GM19035 (cell line): ENCODE data around the gene PHF10.
"Not testable (repeated sequence)": the region's sequence is repeated elsewhere in the genome, so short reads cannot be mapped to it uniquely, and the experiment has no call there.

Source experiments
- ATAC-seq: cut with Tn5 transposase; IDR thresholded peaks from one replicate; pipeline ENCODE4 v1.9.1; 2021; ENCODE audit not compliant: unreplicated experiment

Gene PHF10

GRCh38 chr6:169723200-169723909 lies 945 bp downstream of the PHF10 start:
- ATAC-seq, result peak; percentile 39

- peak; percentile 20 for ATAC-seq
Observed at GRCh38 chr6:169722362-169723199, 1.7 kb downstream of the PHF10 start.

GRCh38 chr6:169720207-169720855 lies 4.0 kb downstream of the PHF10 start:
- no peak for ATAC-seq

- ATAC-seq, result no peak
Observed at GRCh38 chr6:169719117-169719516, 5.2 kb downstream of the PHF10 start.

- no peak for ATAC-seq
Observed at GRCh38 chr6:169714595-169714994, 9.7 kb downstream of the PHF10 start.

GRCh38 chr6:169714178-169714577 lies 10.1 kb downstream of the PHF10 start:
- ATAC-seq, result no peak

GRCh38 chr6:169710009-169710408 lies 14.3 kb downstream of the PHF10 start:
- ATAC-seq, result no peak

- peak; percentile 43 for ATAC-seq
Observed at GRCh38 chr6:169709293-169709692, 15.0 kb downstream of the PHF10 start.

GRCh38 chr6:169707772-169708171 lies 16.5 kb downstream of the PHF10 start:
- no peak for ATAC-seq

GRCh38 chr6:169702840-169703246 lies 21.5 kb downstream of the PHF10 start:
- peak; percentile 18 for ATAC-seq

GRCh38 chr6:169701954-169702839 lies 22.1 kb downstream of the PHF10 start, which contains the start of the genes C6orf120 and WDR27:
Gene C6orf120 (plus strand): TSS chr6:169702126. CDS start chr6:169702460, 334 bp downstream.
Gene WDR27 (minus strand): TSS chr6:169702029. CDS start chr6:169689005, 13,024 bp downstream.
- ATAC-seq, result peak; percentile 96

- ATAC-seq, result peak; percentile 12
Observed at GRCh38 chr6:169701311-169701953, 22.9 kb downstream of the PHF10 start.

- no peak for ATAC-seq
Observed at GRCh38 chr6:169700296-169700695, 24.0 kb downstream of the PHF10 start.

- ATAC-seq, result not testable (repeated sequence)
Observed at GRCh38 chr6:169697115-169697514, 27.2 kb downstream of the PHF10 start.

- ATAC-seq, result no peak
Observed at GRCh38 chr6:169695131-169695530, 29.2 kb downstream of the PHF10 start.

- no peak for ATAC-seq
Observed at GRCh38 chr6:169692516-169692915, 31.8 kb downstream of the PHF10 start.

GRCh38 chr6:169691260-169691659 lies 33.0 kb downstream of the PHF10 start:
- ATAC-seq, result no peak

- no peak for ATAC-seq
Observed at GRCh38 chr6:169689287-169689686, 35.0 kb downstream of the PHF10 start.

GRCh38 chr6:169685860-169686259 lies 38.4 kb downstream of the PHF10 start:
- no peak for ATAC-seq

- ATAC-seq, result no peak
Observed at GRCh38 chr6:169684056-169684455, 40.2 kb downstream of the PHF10 start.
